Stimulated activated CD8-positive, alpha-beta memory T cell treated with anti-CD3 and anti-CD28 coated beads, Interleukin-15, amount 100 ng/mL, for 1 hour (primary cell): ENCODE results near the gene AFAP1.

ENCODE experiments used
- DNase-seq: peaks from one replicate; pipeline ENCODE4 v3.0.0-alpha.2; 2020; ENCODE audit warnings: low read depth

AFAP1 gene

DNA sequence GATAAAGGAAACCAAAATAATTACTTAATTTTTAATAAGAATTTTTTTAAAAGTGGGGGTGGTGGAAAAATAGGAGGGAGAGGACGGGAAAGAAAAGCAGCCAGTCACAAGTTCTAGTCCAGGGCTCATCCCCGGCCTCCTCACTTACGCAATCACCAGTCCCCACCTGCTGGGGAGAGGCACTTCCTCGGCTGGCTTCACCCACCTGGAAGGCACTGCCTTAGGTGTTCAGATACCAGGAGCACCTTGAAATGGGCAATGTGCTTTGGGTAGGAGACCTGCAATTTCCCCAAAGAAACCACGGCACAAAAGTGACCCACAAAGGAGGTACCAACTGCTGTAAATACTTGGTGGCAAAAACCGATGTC, 23.8 kb downstream of the AFAP1 start:
- DNase-seq, result no peak

DNA sequence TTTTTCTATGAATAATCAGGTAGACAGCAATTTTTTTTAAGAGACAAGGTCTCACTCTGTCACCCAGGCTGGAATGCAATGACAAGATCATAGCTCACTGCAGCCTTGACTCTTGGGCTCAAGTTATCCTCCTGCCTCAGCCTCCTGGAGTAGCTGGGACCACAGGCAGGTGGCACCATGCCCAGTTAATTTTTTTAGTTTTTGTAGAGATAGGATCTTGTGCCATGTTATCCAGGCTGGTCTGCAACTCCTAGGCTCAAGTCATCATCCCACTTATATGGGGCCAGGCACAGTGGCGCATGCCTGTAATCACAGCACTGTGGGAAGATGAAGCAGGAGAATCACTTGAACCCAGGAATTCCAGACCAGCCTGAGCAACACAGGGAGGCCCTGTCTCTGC, 26.8 kb downstream of the AFAP1 start:
- no peak for DNase-seq

- no peak for DNase-seq
Measured at GRCh38 chr4:7910952-7911578, 28.6 kb downstream of the AFAP1 start.

DNA sequence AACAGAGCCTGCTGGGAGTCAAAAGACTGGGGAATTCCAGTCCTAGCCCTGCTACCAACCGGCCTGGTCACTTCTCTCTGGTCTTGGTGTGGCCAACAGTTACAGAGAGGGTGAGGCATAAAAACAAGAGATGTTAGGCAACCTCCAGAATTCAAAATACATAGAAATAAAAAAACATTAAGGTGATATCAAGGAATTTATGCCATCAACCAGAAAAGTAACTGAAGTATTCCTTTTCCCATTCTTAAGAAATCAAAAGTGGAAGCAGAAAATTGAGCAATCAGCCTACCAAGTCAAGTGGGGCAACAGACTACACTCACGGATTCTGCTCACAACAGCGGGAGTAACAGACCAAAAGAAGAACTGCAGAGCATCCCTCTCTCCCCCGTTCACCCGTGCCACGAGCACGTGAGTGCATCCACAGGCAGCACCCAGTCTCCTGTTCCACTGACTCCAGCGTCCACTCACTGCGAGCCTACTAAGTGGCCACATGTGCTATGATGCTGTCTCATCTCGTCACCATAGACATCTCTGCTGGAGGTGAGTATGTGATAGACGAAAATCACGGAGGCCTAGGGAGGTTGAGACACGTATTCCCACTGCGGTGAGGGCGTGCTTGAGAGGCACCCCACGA, 29.3 kb downstream of the AFAP1 start:
- DNase-seq, result no peak

GRCh38 chr4:7909463-7910262, 30.0 kb downstream of the AFAP1 start:
- DNase-seq, result no peak

DNA sequence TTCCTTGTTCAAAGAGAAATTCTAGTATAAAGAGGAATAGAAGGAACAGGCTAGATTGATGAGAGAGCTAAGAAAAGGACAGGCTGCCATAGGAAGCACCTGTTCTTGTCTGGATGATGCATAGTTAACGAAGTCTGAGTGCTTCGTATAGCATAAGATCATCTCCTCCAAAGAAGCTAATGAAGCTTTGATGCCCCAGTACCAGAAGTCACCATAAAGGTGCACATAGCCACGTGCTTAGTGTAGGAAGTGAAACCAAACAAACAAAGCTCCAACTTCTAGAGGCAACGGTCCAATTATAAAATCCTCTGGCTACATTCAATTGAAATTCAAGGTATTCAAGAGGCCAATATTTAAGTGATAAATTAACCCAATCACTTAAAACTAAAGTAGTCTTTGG, 31.0 kb downstream of the AFAP1 start:
- DNase-seq, result no peak

- DNase-seq, result no peak
Measured at GRCh38 chr4:7907142-7907541, 32.5 kb downstream of the AFAP1 start.

DNA sequence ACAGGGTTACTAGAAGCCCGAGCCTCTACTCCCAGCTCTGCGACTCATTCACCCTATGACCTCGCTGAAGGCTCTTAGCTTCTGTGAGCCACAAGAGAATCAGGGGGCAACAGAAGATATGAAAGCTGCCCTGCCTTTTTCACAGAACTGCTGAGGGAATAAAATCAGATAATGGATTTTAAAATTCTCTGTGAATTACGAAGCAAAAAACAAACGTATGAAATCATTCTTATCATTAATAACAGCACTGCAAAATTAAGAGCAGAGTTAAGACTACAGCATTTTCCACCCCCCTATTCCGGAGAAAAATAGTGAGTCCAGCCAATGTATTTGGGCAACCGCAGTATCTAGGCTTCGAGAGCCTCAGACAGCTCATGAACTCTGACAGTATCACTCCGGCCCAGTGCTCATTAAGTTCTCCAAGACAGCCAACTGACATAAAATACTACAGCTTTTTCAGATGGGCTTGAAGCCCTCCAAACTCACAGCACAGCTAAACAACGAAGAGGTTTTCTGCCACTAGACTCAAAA, 33.4 kb downstream of the AFAP1 start:
- DNase-seq, result no peak

- no peak for DNase-seq
Measured at GRCh38 chr4:7904952-7905915, 34.4 kb downstream of the AFAP1 start.

DNA sequence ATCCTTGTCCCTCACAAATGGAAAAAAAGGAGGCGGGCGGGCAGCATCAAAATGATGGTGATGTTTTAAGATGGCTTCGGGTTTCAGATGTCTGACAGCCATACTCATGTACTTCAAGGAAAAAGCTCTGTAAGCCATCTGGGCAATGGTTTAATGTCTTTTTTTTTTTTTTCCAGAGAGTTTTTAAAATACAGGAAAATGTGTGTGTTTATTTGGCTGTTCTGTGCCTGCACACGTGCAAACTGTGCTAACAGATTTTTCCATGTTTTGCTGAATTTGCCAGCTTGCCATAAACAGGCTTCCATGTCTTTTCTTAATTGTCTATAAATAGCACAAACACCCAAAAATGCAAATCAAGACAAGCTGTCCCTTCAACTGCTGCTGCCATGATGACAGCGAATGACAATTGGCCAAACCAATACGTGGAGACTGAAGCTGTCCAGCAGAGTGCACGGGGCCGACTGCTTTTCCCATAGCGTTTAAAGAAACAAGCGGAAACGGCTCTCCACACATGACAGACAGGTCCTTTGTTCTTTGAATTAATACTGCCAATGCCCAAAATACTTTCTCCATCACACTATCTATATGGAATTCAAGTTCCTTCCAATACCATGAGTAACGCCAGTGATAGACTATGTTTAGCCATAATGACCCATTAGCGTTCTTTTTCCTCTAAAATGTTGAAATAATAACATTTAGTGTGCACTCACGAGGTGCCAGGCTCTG, 35.7 kb downstream of the AFAP1 start:
- DNase-seq, result no peak

- no peak for DNase-seq
Measured at GRCh38 chr4:7902826-7903225, 36.8 kb downstream of the AFAP1 start.

- DNase-seq, result no peak
Measured at GRCh38 chr4:7902101-7902553, 37.5 kb downstream of the AFAP1 start.

- no peak for DNase-seq
Measured at GRCh38 chr4:7901311-7901885, 38.3 kb downstream of the AFAP1 start.

DNA sequence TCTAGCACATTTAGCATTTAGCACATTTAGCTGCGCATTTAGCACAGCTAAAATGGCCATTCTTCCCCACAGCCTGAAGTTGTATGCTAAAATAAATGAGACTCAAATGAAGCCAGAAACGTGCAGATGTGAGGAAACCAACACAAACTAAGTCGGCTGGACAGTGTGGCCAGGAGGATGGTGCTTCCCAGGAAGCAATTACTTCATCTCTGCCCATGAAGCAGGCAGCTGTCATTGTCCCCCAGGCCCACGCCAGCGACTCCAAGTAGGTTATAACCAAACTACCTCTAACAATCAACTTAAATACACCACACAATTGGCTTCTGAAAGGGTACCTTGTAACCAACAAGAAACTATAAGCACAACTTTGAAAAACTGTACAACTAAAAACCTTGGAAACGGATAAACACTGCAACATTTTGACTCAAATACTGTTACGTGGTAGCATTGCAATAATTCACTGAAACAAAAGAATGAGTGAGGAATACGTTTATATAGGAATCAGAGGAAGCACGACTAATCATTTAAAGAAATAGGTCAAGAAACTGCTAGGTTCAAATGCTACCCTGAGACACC, 39.2 kb downstream of the AFAP1 start:
- DNase-seq, result no peak

DNA sequence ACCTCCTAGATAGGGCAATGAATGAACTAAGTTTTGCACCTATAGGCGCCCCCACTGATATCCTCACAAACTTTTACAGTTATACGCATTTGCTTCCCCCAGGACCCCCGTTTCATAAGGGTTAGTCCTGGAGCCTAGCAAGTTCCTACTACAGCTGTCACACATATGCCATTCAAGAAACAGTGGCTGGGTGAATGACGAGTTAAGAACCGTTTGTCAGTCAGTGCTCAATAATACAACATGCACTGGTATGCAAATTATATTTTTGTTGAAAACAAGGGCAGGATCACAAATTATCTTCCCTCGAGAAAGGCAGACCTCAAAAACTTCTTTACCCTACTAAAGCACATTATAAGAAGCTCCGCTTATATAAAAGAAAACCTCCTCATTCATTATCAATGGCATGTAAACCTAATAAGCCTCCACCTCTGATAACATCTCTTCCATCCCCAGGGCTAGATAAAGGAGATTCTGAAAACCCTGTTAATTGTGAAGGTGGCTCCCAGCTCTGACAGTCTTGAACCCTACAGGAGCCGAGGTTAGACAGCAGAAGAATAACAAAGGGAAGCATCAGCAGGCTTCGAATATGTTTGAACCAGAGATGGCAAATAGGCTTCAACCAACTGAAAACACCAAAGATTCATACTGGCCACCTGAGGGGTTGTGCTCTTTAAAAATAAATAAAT, 40.3 kb downstream of the AFAP1 start:
- no peak for DNase-seq

DNA sequence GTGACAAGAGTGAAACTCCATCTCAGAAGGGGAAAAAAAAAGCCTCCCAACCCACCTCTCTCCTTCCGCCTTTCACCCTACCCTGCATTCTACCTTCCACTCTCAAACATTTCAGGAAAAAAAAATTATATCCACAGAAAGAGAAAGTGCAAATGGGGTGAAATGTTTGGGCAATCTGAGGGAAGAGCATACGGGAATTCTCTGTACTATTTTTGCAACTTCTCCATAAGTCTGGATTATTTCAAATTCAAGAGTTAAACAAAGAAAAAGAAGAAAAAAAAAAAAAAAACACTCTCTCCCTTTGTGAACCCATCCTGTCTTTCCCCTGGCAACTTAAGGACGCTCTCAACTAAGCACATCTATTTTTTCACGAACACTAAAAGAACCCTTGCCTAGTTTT, 41.3 kb downstream of the AFAP1 start:
- DNase-seq, result no peak

DNA sequence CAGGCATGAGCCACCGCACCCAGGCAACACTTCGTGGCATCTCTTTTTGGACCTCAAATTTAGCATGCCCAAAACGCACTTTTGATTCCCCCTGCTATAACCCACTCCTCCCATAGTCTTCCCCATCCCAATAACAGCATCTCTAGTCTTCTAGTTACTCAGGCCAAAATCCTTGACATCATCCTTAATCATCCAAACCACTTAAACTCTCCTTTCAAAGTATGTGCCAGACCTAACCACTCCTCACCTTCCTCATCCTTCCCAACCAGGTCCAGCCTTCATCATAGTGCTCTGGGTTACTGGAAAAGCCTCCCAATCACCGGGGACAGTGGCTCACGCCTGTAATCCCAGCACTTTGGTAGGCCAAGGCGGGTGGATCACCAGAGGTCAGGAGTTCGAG, 41.9 kb downstream of the AFAP1 start:
- no peak for DNase-seq

GRCh38 chr4:7894677-7895181, 44.9 kb downstream of the AFAP1 start:
- no peak for DNase-seq

DNA sequence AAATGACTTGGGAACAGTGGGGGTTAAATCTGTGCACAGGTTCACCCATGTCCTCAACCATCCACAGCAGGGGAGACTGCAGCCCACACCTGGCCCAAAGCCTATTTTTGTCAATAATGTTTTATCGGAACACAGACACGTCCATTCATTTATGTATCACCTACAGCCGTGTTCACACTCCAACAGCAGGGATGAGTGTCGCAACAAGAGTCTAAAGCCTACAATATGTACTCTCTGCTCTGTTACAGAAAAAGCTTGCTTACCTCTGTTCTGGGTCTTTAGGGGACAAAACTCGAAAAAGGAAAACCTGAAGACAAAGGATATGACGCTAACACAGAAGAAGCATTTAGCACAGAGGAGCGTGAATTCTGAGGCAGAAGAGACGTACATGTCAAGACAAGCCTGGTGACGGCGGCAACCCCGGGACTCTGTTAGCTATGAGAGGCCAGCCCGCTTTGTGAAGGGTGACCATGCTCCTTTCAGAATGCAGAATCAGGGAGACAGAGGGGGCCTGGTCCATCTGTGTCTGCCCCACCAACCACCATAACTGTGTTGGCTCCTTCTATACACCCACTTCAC, 45.5 kb downstream of the AFAP1 start:
- no peak for DNase-seq
